DMS53 treated with DMSO at 0.1 percent for 48 hours (cell line): ENCODE results near the gene LIG1.

ENCODE experiments used
- DNase-seq: peaks from one replicate; lab custom pipeline; 2025; ENCODE audit not compliant: unreplicated experiment; lab: John Stamatoyannopoulos, UW

LIG1 gene

GRCh38 chr19:48169939-48170803 lies at the start of gene LIG1, which contains the start of gene ZSWIM9:
TSS of gene LIG1 (minus strand) at chr19:48170344. CDS start at chr19:48165566, 4,778 bp downstream.
TSS of gene ZSWIM9 (plus strand) at chr19:48170680. CDS start at chr19:48171803, 1,123 bp downstream.
- peak; percentile 97 for DNase-seq

DNA sequence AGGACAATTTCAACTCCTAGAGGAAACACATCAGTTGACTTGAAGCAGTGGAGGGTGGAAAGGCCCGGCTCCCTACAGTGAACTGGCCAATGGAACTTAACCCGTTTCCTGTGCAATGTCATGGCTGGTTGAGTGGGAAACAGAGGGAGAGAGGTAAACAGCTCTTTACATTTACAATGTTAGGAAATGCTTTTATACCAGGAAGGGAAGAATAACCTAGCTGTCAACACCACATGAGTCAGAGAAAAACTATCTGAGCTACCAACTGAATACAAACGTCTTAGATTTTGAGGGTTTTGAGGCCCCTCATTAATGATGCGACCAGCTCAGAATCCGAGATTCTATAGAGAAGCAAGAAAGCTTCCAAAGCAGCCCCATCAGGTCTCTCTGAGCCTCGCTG lies 48.9 kb upstream of the LIG1 start:
- no peak for DNase-seq

DNA sequence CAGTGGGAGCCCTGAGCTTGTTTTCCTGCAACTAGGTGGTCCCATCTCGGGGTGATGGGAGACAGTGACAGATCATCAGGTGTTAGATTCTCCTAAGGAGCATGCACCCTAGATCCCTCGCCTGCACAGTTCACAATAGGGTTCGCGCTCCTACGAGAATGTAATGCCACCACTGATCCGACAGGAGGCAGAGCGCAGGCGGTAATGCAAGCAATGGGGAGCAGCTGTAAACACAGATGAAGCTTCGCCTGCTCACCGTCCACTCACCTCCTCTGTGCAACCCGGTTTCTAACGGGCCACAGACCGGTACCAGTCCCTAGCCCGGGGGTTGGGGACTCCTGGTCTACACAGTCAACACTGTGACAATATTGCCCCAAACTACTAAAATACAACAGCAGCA lies 46.8 kb upstream of the LIG1 start:
- no peak for DNase-seq

DNA sequence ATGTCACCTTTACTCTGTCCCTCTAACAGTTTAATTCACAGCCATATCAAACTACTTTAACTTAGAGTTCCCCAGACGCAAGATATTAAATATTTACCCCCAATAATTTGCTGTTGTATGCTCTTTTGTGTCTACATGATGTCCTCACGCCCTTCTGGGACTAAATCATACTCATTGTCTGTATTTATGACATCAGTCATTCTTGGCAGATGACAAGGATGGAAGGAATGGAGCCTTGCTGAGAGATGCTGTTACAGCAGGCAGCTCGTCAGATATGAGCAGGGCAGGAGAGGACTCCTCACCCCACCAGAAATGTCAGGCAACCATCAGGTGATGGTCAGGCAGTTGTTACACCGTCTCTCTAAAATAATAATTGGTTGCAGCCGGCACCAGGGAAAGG lies 43.8 kb upstream of the LIG1 start:
- no peak for DNase-seq

DNA sequence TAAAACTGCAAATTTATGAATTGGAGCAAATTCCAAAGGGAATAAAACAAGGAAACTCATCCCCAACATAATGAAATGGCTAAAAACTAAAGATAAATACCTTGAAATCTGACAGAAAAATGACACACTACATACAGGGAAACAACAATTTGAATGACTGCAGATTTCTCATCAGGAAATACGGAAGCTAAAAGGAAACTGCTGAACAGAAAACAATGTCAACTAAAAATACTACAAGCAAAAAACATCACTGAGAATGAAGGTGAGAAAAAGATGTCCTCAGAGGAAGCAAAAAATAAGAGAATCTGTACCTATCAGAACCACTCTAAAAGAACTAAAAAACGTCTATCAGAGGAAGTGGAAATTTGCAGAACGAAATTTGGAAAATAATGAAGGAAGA lies 39.9 kb upstream of the LIG1 start:
- no peak for DNase-seq

GRCh38 chr19:48206397-48207093 lies 36.4 kb upstream of the LIG1 start:
- DNase-seq, result no peak

- DNase-seq, result peak; percentile 97
These were observed 33.9 kb upstream of the LIG1 start for GRCh38 chr19:48203794-48204628.

DNA sequence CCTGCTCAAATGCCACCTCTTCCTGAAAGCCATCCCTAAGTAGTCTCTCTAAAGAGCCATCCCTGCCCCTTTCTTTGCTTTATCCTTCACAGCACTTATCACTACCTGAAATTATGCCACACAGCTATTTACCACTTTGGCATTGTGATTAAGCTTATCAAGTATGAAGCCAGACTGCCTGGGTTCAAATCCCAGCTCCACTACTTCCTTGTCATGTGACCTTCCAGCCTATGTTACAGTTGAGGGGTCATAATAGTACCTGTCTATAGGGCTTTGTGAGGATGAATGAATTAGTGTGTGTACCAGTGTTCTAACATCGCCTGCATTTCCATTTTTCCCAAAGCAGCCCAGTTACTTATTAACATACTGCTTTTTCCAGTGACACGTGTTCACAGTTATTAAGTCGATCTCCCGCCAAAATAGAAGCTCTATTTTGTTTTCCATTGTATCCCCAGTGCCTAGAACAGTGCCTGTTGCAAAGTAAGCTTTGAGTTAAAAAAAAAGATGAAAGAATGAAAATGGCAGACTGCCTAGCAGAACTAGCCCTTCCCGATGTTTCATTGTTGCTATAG lies 33.2 kb upstream of the LIG1 start:
- DNase-seq, result no peak

GRCh38 chr19:48196933-48197665 lies 27.0 kb upstream of the LIG1 start:
- no peak for DNase-seq

DNA sequence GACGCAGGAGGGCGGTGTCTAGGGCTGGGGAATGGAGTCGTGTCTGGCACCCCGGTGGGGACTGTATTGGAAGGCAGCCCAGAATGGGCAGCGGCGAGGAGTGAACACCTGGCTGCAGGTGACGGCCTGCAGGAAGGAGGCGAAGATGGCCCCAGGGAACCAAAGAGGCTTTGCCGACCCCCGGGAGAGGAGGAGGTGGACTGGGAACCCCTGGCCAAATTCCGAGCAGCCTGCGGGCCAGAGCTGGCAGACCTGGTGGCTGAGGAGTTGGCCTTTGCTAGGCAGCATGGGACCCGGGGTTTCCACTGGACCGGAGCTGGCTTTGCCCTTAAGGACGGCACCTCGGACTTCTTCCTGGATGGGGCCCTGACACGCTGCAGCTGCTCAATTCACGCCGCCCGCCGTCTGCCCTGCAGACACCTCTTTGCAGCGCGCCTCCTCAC lies 26.2 kb upstream of the LIG1 start:
- no peak for DNase-seq

GRCh38 chr19:48194844-48195830 lies 25.0 kb upstream of the LIG1 start:
- DNase-seq, result no peak

DNA sequence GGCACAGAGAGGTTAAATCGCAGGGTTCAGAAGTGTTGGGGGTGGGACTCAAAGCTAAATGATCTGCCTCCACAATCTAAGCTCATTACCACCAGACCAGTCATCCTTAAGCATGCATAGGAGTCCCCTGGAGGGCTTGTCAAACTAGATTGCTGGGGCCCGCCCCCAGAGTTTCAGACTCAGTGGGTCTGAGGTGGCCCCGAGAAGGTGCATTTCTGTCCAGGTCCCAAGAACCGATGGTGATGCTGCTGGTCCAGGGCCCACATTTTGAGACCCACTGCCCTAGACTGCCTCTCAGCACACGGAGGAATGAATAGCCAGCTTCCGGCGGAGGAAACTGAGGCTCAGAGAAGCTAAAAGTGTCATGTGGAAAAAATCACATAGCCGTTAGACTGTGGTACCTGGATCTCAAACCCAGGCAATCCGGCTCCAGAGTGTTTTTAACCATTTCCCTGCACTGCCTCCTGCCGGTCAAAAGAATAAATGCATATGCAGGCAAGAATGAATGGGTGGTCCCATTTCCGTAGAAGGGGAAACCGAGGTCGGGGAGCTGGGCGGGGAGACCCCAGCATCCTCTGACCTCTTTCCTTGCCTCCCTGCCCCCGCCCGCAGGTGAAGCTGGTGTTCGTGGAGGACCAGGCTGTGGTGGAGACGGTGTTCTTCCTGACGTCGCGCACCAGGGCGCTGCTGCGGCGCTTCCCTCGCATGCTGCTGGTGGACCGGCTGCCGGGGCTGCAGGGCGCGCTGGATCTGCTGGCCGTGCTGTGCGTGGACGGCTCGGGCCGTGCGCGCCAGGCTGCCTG lies 24.1 kb upstream of the LIG1 start:
- no peak for DNase-seq

DNA sequence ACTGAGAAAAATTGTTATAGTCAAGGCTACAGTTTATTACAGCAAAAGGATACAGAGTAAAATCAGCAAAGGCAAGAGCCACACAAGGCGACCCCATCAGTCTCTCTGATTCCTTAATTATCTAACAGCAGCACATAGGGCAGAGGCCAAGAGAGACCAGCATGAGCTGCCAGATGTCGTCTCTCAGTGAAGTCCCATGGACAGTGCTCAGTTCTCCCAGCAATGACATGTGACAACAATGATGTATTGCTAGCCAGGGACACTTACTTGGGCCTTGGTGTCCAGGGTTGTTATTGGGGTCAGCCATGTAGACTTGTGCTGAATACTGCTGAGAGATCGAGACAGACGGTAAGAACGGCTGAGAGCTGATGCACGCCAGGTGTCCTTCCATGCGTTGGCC lies 22.6 kb upstream of the LIG1 start:
- no peak for DNase-seq

DNA sequence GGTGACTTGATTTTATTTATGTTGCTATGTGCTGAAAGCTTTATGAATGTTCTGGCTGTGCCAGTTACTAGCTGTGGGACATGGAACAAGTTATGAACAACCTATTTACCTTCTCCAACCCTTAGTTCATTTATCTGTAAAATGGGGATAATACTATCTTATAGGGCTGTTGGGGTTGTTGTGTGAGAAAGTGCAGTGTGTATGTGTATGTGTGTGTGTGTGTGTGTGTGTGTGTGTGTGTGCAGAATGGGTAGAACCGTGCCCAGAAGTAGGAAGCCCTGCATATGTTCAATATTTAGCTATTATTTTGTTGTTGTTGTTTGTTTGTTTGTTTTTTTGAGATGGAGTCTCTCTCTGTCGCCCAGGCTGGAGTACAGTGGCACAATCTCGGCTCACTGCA lies 20.7 kb upstream of the LIG1 start:
- DNase-seq, result no peak

DNA sequence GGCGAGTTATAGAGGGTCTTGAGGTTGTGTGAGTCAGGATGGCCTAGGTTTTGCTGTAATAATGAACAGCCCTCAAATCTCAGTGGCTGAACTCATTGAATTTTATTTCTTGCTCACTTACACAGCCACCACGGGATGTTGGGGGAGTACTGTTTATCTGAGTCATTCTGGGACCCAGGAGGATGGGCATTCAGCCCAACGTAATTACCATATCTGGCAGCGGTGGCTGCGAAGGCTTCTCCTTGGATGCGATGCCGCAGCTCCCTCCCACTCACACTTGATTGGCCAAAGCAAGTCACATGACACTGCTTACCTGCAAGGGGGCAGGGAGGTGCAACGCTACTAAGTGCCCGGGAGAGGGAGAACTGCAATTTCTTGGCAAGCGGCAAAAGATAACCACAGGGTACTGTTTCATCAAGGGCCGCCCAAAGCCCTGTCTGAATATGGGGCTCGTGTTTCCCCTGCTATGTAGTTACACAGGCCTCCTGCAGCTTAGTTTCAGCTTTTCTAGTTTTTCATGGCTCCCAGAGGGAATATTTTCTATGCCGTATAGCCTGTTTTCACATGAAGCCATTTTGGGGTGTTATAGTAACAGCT lies 20.2 kb upstream of the LIG1 start:
- peak; percentile 64 for DNase-seq

DNA sequence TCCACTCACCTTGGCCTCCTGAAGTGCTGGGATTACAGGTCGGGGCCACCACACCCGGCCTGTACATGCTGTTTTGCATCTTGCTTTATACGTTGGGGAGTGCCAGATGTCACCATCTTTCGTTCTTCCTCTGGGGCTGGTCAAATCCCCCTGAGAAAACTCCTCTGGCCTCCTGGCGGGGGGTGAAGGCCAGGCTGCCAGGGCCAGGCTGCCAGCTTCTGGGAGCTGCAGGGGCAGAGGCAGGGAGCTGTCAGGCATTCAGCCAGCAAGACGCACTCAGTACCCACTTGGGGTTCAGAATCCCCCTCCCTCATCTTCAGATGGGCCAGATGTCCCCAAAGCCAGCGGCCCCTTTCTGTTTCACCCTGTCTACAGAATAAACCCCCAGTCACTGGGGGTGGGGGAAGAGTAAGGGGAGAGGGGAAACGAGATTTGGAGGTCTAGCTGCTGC lies 16.4 kb upstream of the LIG1 start:
- DNase-seq, result no peak

DNA sequence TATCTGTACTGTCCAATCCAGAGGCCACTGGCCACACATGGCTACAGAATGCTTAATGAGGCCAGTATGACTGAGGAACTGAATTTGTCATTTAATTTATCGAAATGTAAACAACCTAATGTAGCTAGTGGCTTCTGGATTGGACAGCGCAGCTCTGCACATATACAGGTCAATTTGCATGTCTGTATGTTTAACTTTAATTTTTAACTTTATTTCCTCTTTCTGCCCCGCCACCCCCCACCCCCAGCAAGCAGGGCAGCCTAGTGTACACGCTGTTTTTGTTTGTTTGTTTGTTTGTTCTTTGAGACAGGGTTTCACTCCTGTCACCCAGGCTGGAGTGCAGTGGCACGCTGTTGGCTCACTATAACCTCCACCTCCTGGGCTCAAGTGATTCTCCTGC lies 15.9 kb upstream of the LIG1 start:
- DNase-seq, result no peak

GRCh38 chr19:48183356-48183755 lies 13.2 kb upstream of the LIG1 start:
- no peak for DNase-seq
